Stimulated activated CD4-positive, alpha-beta T cell treated with anti-CD3 and anti-CD28 coated beads, TNF-alpha, amount 100 ng/mL, for 1 hour (primary cell): ENCODE measurements around the gene IGLL5.
A peak's percentile ranks its signal among the peaks of the same experiment; 100 is the strongest.

Experiments
- DNase-seq, 3 donors: peaks; one replicate each; pipeline ENCODE4 v3.0.0-alpha.2; 2020; ENCODE audit warnings: low read depth in 3 of 3, low spot score in 1 of 3

Gene IGLL5

GRCh38 chr22:22927196-22927887 is 39.7 kb downstream of the IGLL5 start:
- DNase-seq: no peak

GRCh38 chr22:22927888-22928665 is 40.5 kb downstream of the IGLL5 start:
- DNase-seq: no peak

- DNase-seq: peak in 1 of 3 donors; percentile 9
Observed at GRCh38 chr22:22928666-22929380, 41.2 kb downstream of the IGLL5 start.

- no peak for DNase-seq
Observed at GRCh38 chr22:22929381-22930221, 42.0 kb downstream of the IGLL5 start.

- no peak for DNase-seq
Observed at GRCh38 chr22:22930222-22930497, 42.5 kb downstream of the IGLL5 start.

- no peak for DNase-seq
Observed at GRCh38 chr22:22930571-22931556, 43.2 kb downstream of the IGLL5 start.

- no peak for DNase-seq
Observed at GRCh38 chr22:22931557-22932270, 44.1 kb downstream of the IGLL5 start.

GRCh38 chr22:22932512-22932941 is 44.9 kb downstream of the IGLL5 start:
- DNase-seq: no peak

- DNase-seq: no peak
Observed at GRCh38 chr22:22933100-22933806, 45.6 kb downstream of the IGLL5 start.

GRCh38 chr22:22933807-22934542 is 46.4 kb downstream of the IGLL5 start:
- no peak for DNase-seq

- no peak for DNase-seq
Observed at GRCh38 chr22:22934543-22935055, 47.0 kb downstream of the IGLL5 start.

GRCh38 chr22:22935056-22935545 is 47.5 kb downstream of the IGLL5 start:
- DNase-seq: no peak

GRCh38 chr22:22935546-22936157 is 48.0 kb downstream of the IGLL5 start:
- no peak for DNase-seq

- no peak for DNase-seq
Observed at GRCh38 chr22:22936180-22936914, 48.7 kb downstream of the IGLL5 start.

- DNase-seq: no peak
Observed at GRCh38 chr22:22936915-22937656, 49.5 kb downstream of the IGLL5 start.
